NT2/D1 (cell line): Measurements from ENCODE around the gene HECW1.

ENCODE experiments used
- YY1 ChIP-seq: IDR thresholded peaks from 2 replicates; pipeline ENCODE4 v1.6.1; 2011; ENCODE audit not compliant: insufficient read length, insufficient read depth
- ZNF274 ChIP-seq: IDR thresholded peaks from 2 replicates; pipeline ENCODE4 v1.6.1; 2011; ENCODE audit warnings: mild to moderate bottlenecking, low read depth, low read length

- no peak for TF ChIP-seq YY1
- TF ChIP-seq ZNF274, result no peak
Measured at GRCh38 chr7:43559946-43560335, 447.5 kb downstream of the HECW1 start.
